OCI-LY3 (cell line): ENCODE measurements around the gene CELSR3.

Experiments
- H2AFZ ChIP-seq: fragments of 200-600, 300-600 bp; shearing (Covaris generic); 2 replicates; pipeline ENCODE4 v1.6.0; 2014; ENCODE audit warnings: antibody characterized with exemption, low read depth, low read length
- H3K27ac ChIP-seq: fragments of 200-600, 300-600 bp; sonication (generic); 2 replicates; pipeline ENCODE4 v1.5.1; 2014; ENCODE audit warnings: mild to moderate bottlenecking, low read length, moderate library complexity, mixed read lengths
- H3K27me3 ChIP-seq: fragments of 200-600, 300-600 bp; sonication (generic); 2 replicates; pipeline ENCODE4 v1.6.1; 2014; ENCODE audit warnings: low read depth, low read length, mixed read lengths
- H3K36me3 ChIP-seq: fragments of 200-600, 300-600 bp; sonication (generic); replicated peaks from 2 replicates; pipeline ENCODE3; 2014; ENCODE audit warnings: low read depth, low read length, mixed read lengths
- H3K4me1 ChIP-seq: fragments of 300-600, 200-600 bp; sonication (generic); 2 replicates; pipeline ENCODE4 v1.6.1; 2014; ENCODE audit warnings: low read length, mixed read lengths
- H3K4me2 ChIP-seq: fragments of 200-600, 300-600 bp; sonication (generic); 2 replicates; pipeline ENCODE4 v1.6.1; 2014; ENCODE audit warnings: low read length, mixed read lengths
- H3K4me3 ChIP-seq: fragments of 300-600, 200-600 bp; sonication (generic); 2 replicates; pipeline ENCODE4 v1.5.1; 2014; ENCODE audit warnings: antibody characterized with exemption, mild to moderate bottlenecking, low read length, moderate library complexity
- H3K79me2 ChIP-seq: fragments of 300-600, 200-600 bp; shearing (Covaris generic); 2 replicates; pipeline ENCODE4 v1.6.1; 2014; ENCODE audit warnings: mild to moderate bottlenecking, low read length, mixed read lengths
- H3K9ac ChIP-seq: fragments of 300-600, 200-600 bp; shearing (Covaris generic); 2 replicates; pipeline ENCODE4 v1.6.0; 2014; ENCODE audit warnings: mild to moderate bottlenecking, low read length, moderate library complexity
- H3K9me3 ChIP-seq: fragments of 200-600, 300-600 bp; shearing (Covaris generic); 2 replicates; pipeline ENCODE4 v1.6.1; 2014; ENCODE audit warnings: low read length, mixed read lengths; ENCODE audit not compliant: insufficient read depth
- H4K20me1 ChIP-seq: fragments of 200-600, 300-600 bp; sonication (generic); 2 replicates; pipeline ENCODE4 v1.6.1; 2016; ENCODE audit warnings: low read length, mixed read lengths; ENCODE audit not compliant: insufficient read depth
- CTCF ChIP-seq: fragments of 200-600, 300-600 bp; sonication (generic); IDR thresholded peaks from 2 replicates; pipeline ENCODE4 v1.5.1; 2014; ENCODE audit warnings: antibody characterized with exemption, low read length, low read depth
- EZH2phosphoT487 ChIP-seq: fragments of 200-600 bp; shearing (Covaris generic); IDR thresholded peaks from 2 replicates; pipeline ENCODE4 v1.6.1; 2018; ENCODE audit warnings: antibody characterized with exemption, mixed run types, low read depth

CELSR3 gene

GRCh38 chr3:48623851-48624547, 38.7 kb downstream of the CELSR3 start:
- Histone ChIP-seq H3K4me1 (no peaks in the 10 kb centered on the region), H3K27me3 (no peaks in the 10 kb centered on the region), H3K79me2 (no peaks in the 10 kb centered on the region), H4K20me1 (no peaks in the 10 kb centered on the region), H3K36me3 (peaks cover 24% of the 10 kb centered on the region), H3K27ac (no peak overlapping the region), H3K9me3 (peaks cover 5% of the 10 kb centered on the region; the same call in 1 of the 2 replicates), H2AFZ (no peak overlapping the region), H3K9ac (no peak overlapping the region), H3K4me3 (no peak overlapping the region), H3K4me2 (no peak overlapping the region)
- no peak for TF ChIP-seq EZH2phosphoT487
- TF ChIP-seq CTCF = no peak

- no peak within 1 kb of the TSS for H3K4me2 ChIP-seq
- H3K27me3 ChIP-seq = no peaks in the 10 kb centered on the region
- no peak within 1 kb of the TSS for H2AFZ ChIP-seq
- H3K4me3 ChIP-seq = no peak within 1 kb of the TSS
- H4K20me1 ChIP-seq = no peaks in the 10 kb centered on the region
- TF ChIP-seq EZH2phosphoT487 (no peak), CTCF (no peak)
- peaks cover 22% of the 10 kb centered on the region for H3K36me3 ChIP-seq
- no peaks in the 10 kb centered on the region for H3K79me2 ChIP-seq
- H3K27ac ChIP-seq = no peak within 1 kb of the TSS
- no peaks in the 10 kb centered on the region for H3K4me1 ChIP-seq
- peaks cover 15% of the 10 kb centered on the region for H3K9me3 ChIP-seq
- H3K9ac ChIP-seq = no peak within 1 kb of the TSS
Measured at GRCh38 chr3:48621461-48621869, 41.2 kb downstream of the CELSR3 start, which contains the start of gene TMEM89. Gene TMEM89, minus strand, starts transcription at chr3:48621769. Its CDS starts 13 bp downstream, at chr3:48621756.

- Histone ChIP-seq H2AFZ (no peak overlapping the region), H3K9ac (no peak overlapping the region), H3K36me3 (peaks cover 16% of the 10 kb centered on the region), H3K4me1 (no peaks in the 10 kb centered on the region), H3K4me2 (no peak overlapping the region), H3K79me2 (no peaks in the 10 kb centered on the region), H3K27ac (no peak overlapping the region), H3K4me3 (no peak overlapping the region), H4K20me1 (no peaks in the 10 kb centered on the region), H3K9me3 (peaks cover 21% of the 10 kb centered on the region), H3K27me3 (no peaks in the 10 kb centered on the region)
- TF ChIP-seq CTCF (no peak), EZH2phosphoT487 (no peak)
Measured at GRCh38 chr3:48619541-48620524, 42.9 kb downstream of the CELSR3 start.

GRCh38 chr3:48617559-48617958, 45.1 kb downstream of the CELSR3 start:
- TF ChIP-seq EZH2phosphoT487 (no peak), CTCF (no peak)
- no peaks in the 10 kb centered on the region for H4K20me1 ChIP-seq
- no peak overlapping the region for H3K9ac ChIP-seq
- H3K27ac ChIP-seq = no peak overlapping the region
- H3K4me3 ChIP-seq = no peak overlapping the region
- peaks cover 21% of the 10 kb centered on the region for H3K36me3 ChIP-seq
- no peaks in the 10 kb centered on the region for H3K4me1 ChIP-seq
- H3K79me2 ChIP-seq = no peaks in the 10 kb centered on the region
- no peak overlapping the region for H2AFZ ChIP-seq
- H3K27me3 ChIP-seq = no peaks in the 10 kb centered on the region
- no peak overlapping the region for H3K4me2 ChIP-seq
- H3K9me3 ChIP-seq = peaks cover 21% of the 10 kb centered on the region
